ENCODE results near the gene L3MBTL3. TPM values are rescaled to one million over a fixed set of nuclear protein-coding genes. Genes with fewer than 3 reads are reported as not detected.

L3MBTL3 gene
- total RNA-seq, 1 donor from 2014 or later: 3.2 TPM

DNA sequence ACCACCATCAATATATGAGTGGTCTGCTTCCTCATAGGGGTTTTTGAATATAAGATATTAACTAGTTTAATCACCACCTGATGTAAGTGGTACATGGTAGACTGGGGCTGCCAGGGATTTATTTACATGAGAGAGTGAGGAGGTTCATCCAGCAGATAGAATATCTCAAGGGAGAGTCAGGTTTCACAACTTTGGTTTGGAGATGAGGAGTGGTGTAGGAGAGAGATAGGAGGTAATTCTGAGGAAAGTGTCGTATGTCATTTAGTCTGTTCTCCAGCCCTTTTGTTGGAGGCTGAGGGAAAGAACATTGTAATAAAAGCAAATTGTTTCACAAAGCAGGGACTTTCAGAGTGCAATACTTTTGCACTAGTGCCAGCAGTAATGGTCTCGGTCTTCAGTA, 16.8 kb downstream of the L3MBTL3 start:
- intact Hi-C loops (cut with micrococcal nuclease): no loop called here
- Histone ChIP-seq H3K36me3 (no peaks in the 10 kb centered on the region), H3K27me3 (ENCODE audit: low read depth) (no peaks in the 10 kb centered on the region), H3K4me1 (no peaks in the 10 kb centered on the region), H3K27ac (replicated peaks) (no peak overlapping the region), H3K4me3 (no peak overlapping the region), H3K9me3 (replicated peaks) (no peaks in the 10 kb centered on the region)
- no peak for DNase-seq
- TF ChIP-seq, protein P1, sequence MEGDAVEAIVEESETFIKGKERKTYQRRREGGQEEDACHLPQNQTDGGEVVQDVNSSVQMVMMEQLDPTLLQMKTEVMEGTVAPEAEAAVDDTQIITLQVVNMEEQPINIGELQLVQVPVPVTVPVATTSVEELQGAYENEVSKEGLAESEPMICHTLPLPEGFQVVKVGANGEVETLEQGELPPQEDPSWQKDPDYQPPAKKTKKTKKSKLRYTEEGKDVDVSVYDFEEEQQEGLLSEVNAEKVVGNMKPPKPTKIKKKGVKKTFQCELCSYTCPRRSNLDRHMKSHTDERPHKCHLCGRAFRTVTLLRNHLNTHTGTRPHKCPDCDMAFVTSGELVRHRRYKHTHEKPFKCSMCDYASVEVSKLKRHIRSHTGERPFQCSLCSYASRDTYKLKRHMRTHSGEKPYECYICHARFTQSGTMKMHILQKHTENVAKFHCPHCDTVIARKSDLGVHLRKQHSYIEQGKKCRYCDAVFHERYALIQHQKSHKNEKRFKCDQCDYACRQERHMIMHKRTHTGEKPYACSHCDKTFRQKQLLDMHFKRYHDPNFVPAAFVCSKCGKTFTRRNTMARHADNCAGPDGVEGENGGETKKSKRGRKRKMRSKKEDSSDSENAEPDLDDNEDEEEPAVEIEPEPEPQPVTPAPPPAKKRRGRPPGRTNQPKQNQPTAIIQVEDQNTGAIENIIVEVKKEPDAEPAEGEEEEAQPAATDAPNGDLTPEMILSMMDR (IDR thresholded peaks at IDR 0.05; ENCODE audit: borderline replicate concordance): no peak

DNA sequence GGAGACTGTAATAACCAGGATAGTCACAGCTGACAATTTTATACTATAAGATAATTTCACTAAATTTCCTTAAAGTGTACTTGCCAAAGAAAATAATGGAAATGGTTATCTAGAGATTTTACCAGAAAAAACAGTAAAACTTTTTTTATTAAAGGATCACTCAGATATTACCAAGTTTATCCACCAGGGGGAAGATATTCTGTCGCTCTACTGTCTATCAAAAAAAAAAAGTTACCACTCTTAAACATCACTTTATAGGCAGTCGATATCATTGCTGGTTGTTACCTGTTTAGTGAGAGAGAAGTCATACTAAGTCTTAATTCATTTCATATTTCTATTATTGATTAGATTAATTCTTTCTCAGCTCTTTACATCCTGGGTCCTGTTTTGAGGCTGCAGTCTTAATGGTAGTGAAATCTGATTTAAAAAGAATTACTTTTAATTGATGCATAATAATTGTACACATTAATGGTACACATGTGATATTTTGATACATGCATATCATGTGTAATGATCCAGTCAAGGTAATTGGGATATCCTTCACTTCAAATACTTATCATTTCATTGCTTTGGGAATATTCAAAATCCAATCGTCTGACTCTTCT, 18.9 kb downstream of the L3MBTL3 start:
- Histone ChIP-seq H3K9me3 (replicated peaks) (no peaks in the 10 kb centered on the region), H3K4me1 (no peaks in the 10 kb centered on the region), H3K27ac (replicated peaks) (no peak overlapping the region), H3K27me3 (ENCODE audit: low read depth) (no peaks in the 10 kb centered on the region), H3K4me3 (no peak overlapping the region), H3K36me3 (no peaks in the 10 kb centered on the region)
- intact Hi-C loops (cut with micrococcal nuclease): no loop called here
- TF ChIP-seq, protein P1 (IDR thresholded peaks at IDR 0.05; ENCODE audit: borderline replicate concordance): peak; percentile 46
- DNase-seq: no peak

DNA sequence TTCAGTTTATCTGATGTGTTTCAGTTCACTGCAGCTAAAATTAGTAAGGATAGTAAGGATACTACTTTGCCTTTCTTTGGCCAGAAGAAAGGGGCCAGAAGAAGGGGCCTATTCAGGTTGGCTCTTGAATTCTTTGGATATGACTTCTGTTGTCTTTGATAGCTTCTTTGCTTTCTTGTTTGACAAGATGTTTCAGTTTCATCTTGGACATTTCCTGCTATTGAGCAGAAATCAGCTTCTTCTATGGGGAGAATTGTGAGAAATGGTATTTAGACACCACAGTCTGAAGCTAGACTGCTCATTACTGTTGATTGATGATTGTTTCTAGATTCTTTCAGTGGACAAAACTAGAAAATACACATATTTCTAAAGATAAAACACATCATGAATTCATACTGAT, 23.2 kb downstream of the L3MBTL3 start:
- Histone ChIP-seq H3K4me1 (no peaks in the 10 kb centered on the region), H3K27me3 (ENCODE audit: low read depth) (no peaks in the 10 kb centered on the region), H3K9me3 (replicated peaks) (no peaks in the 10 kb centered on the region), H3K36me3 (no peaks in the 10 kb centered on the region), H3K27ac (replicated peaks) (no peak overlapping the region), H3K4me3 (no peak overlapping the region)
- TF ChIP-seq, protein P1 (IDR thresholded peaks at IDR 0.05; ENCODE audit: borderline replicate concordance): no peak
- DNase-seq: no peak
- intact Hi-C loops (cut with micrococcal nuclease): no loop called here

DNA sequence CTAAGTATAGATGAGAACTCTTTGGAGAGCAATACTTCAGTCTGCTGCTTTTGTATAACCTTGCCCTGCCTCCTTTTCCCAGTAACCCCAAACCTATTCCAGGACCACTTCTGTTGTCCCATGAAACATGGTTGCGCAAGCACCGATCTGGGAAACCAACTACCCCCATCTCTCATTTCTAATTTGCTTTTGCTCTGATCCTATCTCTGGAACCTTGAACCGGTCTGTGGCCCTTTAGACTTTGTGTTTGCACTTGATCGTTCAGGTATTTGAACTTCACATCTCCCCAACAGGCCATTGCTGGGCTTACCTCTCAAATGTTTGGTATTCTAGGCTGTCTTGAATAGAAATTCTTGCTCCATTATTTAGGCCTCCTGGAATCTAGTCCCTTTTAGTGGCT, 25.0 kb downstream of the L3MBTL3 start:
- DNase-seq: no peak
- H3K27me3 ChIP-seq (ENCODE audit: low read depth): no peaks in the 10 kb centered on the region
- H3K27ac ChIP-seq (replicated peaks): no peak overlapping the region
- intact Hi-C loops (cut with micrococcal nuclease): no loop called here
- H3K4me1 ChIP-seq: no peaks in the 10 kb centered on the region
- H3K9me3 ChIP-seq (replicated peaks): no peaks in the 10 kb centered on the region
- TF ChIP-seq, protein P1 (IDR thresholded peaks at IDR 0.05; ENCODE audit: borderline replicate concordance): no peak
- no peak overlapping the region for H3K4me3 ChIP-seq
- H3K36me3 ChIP-seq: no peaks in the 10 kb centered on the region

DNA sequence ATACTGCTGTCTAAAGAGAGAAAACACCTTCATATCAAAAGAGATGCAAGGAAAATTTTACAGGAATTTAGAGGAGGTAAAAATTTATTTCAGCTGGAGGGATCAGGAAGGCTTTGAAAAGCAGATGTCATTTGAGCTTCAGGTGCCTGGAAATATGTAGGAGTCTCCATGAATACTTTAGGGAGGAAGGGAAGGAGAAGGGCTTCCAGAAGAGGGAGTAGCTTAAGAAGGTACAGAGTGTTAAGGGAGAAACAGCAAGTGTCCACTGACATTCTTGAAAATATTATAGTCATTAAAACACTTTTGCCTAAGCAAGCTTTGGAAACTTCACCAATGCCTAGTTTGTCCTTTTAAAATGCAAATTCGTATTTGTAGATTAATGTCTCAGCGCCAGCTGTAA, 27.2 kb downstream of the L3MBTL3 start:
- Histone ChIP-seq H3K9me3 (replicated peaks) (no peaks in the 10 kb centered on the region), H3K4me1 (no peaks in the 10 kb centered on the region), H3K27me3 (ENCODE audit: low read depth) (no peaks in the 10 kb centered on the region), H3K36me3 (peaks cover 9% of the 10 kb centered on the region), H3K27ac (replicated peaks) (no peak overlapping the region), H3K4me3 (no peak overlapping the region)
- DNase-seq: no peak
- intact Hi-C loops (cut with micrococcal nuclease): no loop called here
- TF ChIP-seq, protein P1 (IDR thresholded peaks at IDR 0.05; ENCODE audit: borderline replicate concordance): no peak

Data from left ventricle myocardium inferior (tissue), 1 donor.